HG02884 (cell line): ENCODE data around the gene THRSP.
A peak's percentile ranks its signal among the peaks of the same experiment; 100 is the strongest.
"Not testable (repeated sequence)": the region's sequence is repeated elsewhere in the genome, so short reads cannot be mapped to it uniquely, and the experiment has no call there.

Experiments used
- ATAC-seq: cut with Tn5 transposase; IDR thresholded peaks from one replicate; pipeline ENCODE4 v1.9.1; 2021; ENCODE audit warnings: mild to moderate bottlenecking, moderate library complexity; ENCODE audit not compliant: unreplicated experiment

THRSP gene, protein sequence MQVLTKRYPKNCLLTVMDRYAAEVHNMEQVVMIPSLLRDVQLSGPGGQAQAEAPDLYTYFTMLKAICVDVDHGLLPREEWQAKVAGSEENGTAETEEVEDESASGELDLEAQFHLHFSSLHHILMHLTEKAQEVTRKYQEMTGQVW

DNA sequence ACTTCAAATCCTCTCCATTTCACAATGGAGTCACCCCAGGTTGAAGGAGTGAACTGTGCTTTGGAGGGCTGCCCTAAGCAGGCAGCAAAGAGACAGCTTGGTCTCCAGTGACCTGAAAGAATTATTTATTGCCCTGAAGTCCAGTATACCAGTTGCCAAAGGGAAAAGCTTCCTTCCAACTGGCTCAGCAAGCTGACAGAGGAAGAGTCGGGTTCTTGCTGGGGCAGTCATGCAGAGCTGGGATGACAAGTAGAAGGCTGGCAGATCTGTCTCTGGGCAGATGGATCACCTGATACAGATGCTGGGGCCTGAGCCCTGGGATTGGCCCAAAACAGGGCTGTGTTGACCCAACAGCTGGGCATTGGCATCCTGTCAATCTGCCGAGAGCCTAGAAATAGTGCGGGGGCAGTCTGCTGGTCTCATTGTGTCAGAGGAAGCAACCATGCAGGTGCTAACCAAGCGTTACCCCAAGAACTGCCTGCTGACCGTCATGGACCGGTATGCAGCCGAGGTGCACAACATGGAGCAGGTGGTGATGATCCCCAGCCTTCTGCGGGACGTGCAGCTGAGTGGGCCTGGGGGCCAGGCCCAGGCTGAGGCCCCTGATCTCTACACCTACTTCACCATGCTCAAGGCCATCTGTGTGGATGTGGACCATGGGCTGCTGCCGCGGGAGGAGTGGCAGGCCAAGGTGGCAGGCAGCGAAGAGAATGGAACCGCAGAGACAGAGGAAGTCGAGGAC lies at the start of gene THRSP:
Gene THRSP, plus strand, starts transcription at position 422 of the 742 bp plus-strand sequence. Its CDS starts 21 bp downstream, at position 443.
- no peak for ATAC-seq

DNA sequence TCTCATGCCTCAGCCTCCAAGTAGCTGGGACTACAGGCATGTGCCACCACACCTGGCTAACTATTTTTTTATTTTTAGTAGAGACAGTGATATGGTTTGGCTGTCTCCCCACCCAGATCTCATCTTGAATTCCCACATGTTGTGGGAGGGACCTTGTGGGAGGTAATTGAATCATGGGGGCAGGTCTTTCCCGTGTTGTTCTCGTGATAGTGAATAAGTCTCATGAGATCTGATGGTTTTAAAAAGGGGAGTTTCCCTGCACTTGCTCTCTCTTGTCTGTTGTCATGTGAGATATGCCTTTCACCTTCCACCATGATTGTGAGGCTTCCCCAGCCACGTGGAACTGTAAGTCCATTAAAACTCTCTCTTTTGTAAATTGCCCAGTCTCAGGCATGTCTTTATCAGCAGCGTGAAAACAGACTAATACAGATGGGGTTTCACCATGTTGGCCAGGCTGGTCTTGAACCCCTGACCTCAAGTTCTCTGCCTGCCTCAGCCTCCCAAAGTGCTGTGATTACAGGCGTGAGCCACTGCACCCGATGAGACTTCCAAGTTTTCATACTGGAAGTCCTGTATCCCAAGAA lies 48.6 kb upstream of the THRSP start:
- ATAC-seq, result not testable (repeated sequence)

DNA sequence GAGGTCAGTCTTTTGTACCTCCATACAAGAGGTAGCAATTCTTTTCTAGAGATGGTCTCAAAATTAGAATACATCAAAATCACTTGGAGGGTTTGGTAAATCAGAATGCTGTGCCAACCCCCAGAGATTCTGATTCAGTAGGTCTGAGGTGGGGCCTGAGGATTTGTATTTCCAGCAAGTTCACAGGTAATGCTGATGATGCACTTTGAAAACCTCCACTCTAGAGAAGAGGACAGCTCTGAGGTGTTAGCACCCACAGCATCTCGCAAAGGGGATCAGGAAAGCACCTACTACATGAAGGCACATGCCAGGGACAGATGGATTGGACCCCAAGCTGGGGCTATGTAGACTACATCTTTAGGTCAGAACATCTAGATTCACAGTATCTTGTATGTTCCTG lies 47.8 kb upstream of the THRSP start:
- no peak for ATAC-seq

DNA sequence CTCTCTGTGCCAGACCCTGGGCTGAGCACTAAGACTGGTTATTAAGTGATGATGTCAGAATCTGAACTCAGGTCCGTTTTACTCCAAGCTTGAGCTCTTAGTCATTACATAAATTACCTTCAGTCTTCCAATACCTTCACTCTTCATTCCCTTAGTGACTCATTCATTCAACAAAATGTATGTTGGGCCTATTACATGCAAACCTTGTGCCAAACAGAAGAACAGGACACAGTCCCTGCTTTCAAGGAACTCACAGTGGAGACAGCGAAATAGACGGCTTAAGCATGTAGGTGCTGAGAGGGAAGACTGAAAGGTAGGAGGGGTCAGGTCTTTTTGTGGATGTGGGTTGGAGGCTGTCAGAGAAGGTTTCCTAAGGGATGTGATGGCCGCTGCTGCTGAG lies 43.9 kb upstream of the THRSP start:
- no peak for ATAC-seq

DNA sequence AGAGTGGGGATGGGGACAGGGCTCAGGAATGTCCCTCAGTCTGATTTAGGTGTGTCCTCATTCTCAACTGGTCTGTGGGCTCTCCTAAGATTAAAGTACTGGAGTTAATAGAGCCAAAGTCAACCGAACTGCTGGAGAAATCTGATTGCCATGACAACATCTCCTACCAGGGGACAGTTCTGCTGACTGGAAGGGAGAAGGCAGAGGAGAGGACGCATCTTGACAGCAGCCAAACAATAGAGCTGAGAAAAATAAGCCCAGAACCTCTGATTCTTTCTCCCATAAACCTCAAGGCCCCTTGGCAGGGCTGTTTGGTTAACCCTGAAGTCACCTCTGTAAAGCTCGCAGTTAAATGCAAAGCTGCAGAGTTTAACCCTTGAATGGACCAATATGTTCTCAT lies 43.4 kb upstream of the THRSP start:
- ATAC-seq, result no peak

DNA sequence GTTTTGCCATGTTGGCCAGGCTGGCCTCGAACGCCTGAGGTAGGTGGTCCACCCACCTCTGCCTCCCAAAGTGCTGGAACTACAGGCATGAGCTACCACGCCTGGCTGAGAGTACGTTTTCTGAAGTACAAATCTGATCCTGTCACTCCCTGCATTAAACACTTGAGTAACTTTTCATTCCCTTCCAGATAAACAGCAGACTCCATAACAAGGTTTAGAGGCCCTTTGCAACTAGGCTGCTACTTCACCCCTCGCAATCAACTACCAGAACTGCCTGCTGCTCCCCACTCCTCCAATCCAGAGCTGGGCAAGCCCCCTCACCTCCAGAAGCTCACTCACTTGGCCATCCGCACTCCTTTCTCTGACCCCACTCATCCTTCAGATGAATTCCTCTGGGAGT lies 42.0 kb upstream of the THRSP start:
- ATAC-seq, result no peak

DNA sequence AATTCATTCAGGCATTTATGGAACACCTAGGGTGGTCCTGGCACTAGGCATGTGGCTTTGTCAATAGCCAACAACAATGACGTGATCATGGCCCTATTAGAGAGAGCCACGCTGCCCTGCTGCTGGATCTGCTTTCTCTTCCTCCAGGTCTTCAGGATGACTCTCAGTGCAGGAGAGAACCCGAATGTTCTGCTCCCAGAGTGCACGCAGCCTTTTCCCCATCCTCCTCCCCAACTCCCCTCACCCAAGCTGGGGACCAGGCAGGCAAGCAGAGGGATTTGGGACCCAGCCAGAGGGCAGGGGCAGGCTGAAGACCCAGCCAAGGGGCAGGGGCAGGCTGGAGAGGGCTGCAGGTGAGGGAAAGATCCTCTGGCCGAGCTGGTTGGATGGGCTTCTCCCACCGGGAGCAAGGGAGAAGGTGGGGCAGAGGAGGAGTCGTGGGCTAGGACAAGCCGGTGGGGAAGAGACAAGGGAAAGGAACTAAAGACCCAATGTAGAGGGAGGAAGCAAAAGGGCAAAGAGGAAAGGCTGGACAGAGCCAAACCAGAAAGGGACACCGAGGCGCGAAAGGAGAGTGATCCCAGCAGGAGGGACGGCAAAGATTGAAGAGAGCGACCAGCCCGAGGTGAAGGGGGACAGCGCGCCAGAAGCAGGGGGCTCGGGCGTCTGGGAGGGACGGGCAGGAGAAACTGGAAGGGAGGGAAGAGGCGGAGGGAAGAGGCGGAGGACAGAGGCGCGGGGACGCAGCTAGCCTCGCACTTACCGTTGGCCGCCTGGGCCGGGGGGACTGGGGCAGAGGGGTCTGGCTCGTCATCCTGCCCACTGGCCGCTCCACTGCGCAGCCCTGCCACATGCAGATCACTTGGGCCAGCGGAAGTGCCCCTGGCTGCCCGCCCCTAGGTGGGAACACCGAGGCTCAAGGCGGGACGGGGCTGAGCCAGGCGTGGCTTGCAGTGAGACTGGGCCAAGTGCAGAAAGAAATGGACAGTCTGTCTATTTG lies 41.0 kb upstream of the THRSP start, which contains the start of gene KCTD14:
Gene KCTD14, minus strand, starts transcription at position 880 of the 1,000 bp plus-strand sequence. Its CDS starts 27 bp downstream, at position 853.
- ATAC-seq, result no peak

DNA sequence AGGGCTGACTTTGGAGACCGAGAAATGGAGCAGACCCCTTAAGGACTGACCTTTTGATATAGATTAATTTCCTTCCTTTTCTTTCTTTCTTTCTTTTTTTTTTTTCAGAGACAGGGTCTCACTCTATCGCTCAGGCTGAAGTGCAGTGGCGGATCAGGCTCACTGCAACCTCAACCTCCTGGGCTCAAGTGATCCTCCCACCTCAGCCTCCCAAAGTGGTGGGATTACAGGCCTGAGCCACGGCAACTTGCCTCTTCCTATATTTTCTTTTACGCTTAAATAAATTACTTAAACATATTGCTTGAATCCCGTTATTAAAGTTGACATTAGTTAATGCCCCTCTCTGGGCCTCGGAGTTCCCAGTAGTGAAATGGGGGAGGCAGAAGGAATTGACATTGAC lies 40.2 kb upstream of the THRSP start:
- no peak for ATAC-seq

DNA sequence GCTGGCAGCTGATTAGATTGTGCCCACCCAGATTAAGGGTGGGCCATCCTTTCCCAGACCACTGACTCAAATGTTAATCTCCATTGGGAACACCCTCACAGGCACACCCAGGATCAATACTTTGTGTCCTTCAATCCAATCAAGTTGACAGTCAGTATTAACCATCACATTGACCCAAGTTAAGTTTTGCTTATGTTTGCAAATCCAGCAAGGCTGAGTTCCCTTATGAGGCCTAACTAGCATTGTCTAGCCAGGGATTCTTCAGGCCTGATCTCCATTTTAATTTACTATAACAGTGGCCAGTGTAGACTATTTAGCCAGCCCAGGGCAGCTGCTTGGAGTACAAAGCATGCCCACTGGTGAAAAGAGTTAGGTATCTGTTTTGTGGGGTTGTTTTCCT lies 38.3 kb upstream of the THRSP start:
- no peak for ATAC-seq

DNA sequence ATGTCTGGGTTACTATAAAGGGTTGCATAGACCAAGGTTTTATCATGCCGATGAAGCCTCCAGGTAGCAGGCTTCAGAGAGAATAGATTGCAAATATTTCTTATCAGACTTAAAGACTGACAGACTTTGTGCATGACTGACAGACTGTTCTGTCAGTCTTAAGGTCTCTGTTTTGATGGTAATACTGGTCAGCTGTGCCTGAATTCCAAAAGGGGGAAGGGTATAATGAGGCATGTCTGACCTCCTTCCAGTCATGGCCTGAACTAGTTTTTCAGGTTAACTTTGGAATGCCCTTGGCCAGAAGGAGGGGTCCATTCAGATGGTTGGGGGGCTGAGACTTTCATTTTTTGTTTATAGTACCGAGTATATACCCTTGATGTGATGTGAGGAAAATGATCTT lies 35.9 kb upstream of the THRSP start:
- ATAC-seq, result no peak

DNA sequence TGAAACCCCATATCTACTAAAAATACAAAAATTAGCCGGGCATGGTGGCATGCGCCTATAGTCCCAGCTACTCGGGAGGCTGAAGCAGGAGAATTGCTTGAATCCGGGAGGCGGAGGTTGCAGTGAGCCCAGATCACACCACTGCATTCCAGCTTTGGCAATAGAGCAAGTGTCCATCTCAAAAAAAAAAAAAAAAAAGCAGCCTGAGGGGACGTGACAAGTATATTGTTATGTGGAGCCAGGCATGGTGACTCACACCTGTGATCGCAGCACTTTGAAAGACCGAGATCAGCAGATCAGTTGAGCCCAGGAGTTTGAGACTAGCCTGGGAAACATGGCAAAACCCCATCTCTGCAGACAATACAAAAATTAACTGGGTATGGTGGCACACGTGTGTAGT lies 35.2 kb upstream of the THRSP start:
- ATAC-seq, result not testable (repeated sequence)

DNA sequence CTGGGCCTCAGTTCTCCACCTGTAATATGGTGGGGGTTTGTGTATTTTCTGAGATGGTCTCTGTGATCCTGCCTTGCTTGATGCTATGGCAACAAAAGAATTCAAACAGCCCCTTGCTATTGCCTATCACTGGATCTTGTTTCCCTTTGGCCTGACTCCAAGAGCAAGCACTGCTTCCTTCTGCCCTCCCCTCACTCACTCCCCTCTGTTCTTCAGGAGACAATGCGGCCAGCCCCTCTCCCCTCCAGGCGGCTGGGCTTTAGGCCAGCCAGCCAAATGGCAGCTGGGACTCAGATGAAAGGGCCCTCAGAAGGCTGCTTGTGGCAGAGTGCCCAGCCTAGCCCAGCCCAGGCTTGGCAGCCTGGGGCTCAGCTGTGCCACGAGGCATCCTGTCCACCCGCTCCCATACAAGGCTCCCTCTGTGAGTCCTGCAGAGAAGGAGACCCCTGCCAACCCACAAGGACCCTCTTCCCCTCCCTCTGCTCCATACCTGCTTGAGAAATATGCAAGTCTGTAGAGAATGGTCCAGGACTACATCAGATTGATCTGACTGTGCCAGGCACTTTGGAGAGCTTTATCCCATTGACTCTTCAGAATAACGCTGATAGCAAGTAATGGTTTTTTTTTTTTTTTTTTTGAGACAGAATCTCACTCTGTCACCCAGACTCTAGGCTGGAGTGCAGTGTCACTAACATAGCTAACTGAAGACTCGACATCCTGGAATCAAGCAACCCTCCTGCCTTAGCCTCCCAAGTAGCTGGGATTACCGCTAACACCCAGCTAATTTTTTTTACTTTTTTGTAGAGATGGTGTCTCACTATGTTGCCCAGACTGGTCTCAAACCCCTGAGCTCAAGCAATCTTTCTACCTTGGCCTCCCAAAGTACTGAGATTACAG lies 33.0 kb upstream of the THRSP start:
- no peak for ATAC-seq

DNA sequence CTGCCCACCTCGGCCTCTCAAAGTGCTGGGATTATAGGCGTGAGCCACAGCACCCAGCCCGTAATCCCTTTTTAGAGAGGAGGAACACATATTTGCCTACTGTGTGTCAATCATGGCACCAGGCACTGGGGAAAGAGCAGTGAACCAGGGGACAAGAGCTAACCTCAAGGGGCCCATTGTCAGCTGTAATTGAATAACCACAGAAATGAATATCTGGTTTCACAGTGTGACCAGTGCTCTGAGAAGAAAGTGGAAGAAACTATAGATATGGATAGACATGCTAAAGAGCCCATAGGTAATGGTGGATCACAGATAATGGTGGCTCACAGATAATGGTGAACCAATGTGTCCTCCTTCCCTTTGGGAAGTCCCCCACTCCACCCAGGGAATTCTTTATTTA lies 32.0 kb upstream of the THRSP start:
- ATAC-seq, result peak; percentile 63

DNA sequence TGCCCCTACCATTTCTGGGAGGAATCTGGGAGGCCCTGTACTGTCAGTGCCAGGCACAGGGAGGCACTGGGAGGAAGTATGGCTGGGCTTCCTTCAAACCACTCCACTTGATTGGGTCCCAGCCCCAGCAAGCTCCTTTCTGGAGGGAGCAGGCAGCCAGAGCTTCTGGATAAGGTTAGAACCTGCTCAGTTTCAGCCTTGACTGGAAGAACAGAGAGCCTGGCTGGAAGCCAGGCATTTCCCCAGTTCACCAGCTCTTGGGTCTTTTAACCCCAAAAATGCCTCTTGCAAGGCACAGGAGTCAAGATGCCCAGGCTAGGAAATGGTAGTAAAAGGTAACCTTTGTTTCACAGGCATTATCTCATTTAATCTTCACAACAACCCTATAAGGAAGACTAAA lies 31.6 kb upstream of the THRSP start:
- no peak for ATAC-seq

DNA sequence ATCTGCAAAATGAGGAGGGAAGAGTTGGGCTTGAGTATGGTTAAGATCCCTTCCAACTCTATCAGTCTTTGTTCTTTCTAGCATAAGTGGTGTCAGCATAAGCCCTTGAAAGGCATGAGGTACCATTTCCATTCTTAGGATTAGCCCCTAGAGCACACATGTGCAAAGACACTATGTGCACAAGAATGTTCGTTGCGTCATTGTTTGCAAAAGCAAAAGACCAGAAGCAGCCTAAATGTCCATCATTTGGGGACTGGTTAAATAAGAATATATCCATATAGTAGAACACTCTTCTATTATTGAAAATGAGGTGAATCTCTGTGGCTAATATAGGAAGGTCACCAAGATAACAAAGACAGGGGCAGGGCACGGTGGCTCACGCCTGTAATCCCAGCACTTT lies 30.6 kb upstream of the THRSP start:
- no peak for ATAC-seq

DNA sequence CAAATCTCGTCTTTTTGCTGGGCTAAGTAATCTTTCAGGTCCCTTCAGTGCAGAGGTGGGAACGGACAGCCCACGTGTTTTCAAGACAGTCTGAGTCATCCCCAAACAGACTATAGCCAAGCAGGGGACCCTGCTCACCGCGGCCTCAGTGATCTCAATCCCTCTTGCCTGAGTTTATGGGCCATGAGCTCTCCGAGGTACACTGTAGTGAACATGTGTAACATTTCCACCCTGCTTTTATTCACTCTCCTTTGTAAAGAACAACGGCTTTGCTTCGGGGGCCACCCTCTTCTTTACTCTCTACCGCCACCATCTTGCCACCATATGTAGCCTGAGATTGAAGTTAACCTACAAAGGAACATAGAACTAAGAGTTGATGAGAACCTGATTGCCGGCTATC lies 29.0 kb upstream of the THRSP start:
- ATAC-seq, result no peak

DNA sequence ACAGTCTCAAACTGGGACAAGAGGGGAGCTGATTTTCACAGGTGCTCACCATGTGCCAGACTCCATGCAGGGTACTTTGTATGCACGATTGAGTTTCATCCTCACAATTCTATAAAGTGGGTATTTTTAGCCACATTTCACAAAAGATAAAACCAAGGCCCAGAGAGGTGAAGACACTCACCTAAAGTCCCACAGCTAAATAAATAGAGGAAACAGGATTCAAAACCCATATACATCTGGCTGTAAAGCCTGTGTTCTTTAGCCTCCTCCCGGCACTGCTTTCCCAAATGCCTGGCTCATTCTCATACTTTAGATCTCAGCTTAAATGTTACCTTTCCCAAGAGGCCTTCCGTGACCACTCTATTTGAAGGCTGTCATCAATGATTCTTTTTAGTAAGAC lies 27.3 kb upstream of the THRSP start:
- no peak for ATAC-seq

DNA sequence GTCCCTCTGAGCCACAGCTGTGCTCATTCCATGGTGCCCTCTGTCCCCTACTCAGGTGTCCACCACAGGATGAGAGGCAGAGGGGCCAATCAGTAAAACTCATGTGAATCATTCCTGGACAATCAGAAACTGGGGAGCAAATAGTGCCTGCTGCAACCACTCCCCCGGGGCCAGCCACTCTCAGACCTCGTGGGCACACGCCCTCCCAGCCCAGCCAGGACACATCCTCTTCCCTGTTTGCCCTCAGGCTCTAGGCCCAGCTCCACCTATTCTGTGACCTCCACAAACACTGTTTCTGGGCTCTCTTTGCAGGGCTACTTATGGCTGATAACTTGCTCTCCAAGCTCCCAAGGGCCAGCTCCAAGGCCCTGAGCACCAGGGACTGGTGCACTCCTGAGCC lies 26.6 kb upstream of the THRSP start:
- no peak for ATAC-seq

DNA sequence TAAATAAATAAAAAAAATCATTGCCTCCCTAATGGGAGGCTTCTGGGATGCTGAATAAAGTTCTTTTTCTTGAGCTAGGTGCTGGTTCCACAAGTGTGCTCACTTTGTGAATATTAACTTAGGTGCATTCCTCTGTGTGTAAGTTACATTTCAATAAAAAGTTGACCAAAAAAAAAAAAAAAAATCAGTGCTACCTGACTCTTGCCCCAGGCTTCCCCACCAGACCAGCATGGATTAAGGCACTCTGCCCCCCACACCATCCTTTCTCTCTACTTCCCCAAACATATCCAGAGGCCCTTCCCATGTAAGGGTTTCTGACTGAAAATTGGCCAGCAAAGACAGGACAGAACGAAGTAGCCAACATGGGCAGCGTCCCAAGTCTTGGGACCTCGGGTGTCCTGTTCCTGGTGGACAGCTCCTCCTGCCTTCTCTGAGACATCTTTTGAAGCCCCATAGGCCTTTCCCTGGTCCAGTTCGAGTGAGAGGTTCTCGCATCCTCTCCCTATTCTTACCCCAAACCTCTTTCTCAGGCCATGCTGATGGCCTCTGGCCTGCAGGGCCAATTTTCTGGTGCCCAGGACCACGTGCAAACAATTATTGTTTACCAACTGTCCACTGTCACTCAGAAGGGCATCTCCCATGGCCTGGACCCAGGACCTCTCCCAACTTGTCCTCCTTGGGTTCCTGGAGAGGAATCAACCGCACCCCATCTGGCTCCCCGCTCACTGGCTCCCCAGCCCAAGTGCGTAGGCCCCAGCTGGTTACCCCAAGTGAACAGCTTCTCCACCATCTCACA lies 25.6 kb upstream of the THRSP start:
- ATAC-seq, result no peak
